Activated CD4-positive, CD25-positive, alpha-beta regulatory T cell treated with anti-CD3 and anti-CD28 coated beads, Interleukin-2, amount 50 U/mL, for 16 hours (primary cell): ENCODE data around the gene PAPOLG.
A peak's percentile ranks its signal among the peaks of the same experiment; 100 is the strongest.
"Not testable (repeated sequence)": the region's sequence is repeated elsewhere in the genome, so short reads cannot be mapped to it uniquely, and the experiment has no call there.

ENCODE experiments used
- DNase-seq: peaks from one replicate; pipeline ENCODE4 v3.0.0-alpha.2; 2020; ENCODE audit warnings: low read depth, low spot score

Gene PAPOLG

DNA sequence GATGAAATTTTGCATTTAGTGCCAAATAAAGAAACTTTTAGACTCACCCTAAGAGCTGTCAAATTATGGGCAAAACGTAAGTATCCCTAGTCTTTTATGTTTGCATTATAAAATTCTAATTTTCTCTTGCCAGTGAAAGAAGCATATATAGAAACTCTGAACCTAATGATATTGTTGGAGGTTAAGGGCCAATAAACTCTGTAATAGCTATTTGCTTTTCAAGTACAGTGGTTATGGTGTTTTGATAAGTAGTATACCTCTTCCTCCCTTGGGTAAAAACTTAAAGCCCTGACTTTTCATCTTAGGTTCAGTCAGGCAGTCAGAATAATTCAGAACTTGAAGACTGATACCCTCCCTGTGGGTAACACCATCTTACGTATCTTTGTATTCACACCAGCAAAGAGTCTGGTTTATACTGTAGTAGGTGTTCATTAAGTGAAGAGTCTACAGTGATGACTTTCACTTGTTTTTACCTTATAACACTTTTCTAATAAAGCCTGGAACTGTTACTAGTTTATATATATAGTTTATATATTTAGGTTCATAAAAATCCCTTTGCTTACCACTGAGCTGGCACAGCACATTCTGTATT lies 19.1 kb downstream of the PAPOLG start:
- DNase-seq, result no peak

DNA sequence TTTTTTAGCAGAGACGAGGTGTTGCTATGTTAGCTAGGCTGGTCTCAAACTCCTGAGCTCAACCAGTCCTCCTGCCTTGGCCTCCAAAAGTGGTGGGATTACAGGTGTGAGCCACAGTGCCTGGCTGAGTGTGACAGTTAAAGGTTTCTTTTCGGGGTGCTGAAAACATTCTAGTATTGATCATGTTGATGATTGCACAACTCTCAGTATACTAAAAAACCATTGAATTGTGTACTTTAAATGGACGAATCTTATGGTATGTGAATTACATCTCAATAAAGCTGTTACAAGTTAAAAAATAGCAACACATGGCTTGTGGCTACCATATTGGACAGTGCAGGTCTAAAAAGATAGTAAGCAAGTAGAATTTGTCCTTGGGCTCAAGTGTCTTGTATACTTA lies 22.3 kb downstream of the PAPOLG start:
- DNase-seq, result no peak

DNA sequence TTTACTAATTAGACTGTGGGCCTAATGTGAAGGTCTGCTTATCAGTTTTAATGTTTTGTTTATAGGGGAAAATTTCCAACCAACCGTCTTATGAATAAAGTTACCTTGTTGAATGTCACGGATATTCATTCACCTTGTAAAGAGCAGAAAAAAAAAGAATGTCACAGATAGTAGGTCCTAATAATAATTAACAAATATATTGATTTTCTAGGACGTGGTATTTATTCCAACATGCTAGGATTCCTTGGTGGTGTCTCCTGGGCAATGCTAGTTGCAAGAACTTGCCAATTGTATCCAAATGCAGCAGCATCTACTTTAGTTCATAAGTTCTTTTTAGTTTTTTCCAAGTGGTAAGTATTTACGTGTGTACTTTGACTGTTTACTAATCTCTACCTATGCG lies 23.4 kb downstream of the PAPOLG start:
- DNase-seq, result no peak

DNA sequence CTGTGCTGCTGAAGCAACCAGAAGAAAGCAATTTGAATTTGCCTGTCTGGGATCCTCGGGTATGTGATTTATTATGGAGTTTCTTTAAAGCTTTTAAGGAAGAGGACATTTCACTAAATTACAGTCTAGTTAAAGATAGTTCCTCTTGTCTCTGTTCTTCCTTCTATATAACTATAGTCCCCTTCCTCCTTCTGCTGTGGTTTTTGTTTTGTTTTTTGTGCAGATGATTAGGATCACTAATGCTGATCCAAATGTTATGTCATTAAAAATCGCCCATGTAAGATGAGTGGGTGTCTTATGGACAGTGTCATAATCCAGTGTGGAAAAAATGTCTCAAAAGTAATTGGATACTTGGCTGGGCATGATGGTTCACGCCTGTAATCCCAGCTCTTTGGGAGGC lies 24.7 kb downstream of the PAPOLG start:
- DNase-seq, result no peak

DNA sequence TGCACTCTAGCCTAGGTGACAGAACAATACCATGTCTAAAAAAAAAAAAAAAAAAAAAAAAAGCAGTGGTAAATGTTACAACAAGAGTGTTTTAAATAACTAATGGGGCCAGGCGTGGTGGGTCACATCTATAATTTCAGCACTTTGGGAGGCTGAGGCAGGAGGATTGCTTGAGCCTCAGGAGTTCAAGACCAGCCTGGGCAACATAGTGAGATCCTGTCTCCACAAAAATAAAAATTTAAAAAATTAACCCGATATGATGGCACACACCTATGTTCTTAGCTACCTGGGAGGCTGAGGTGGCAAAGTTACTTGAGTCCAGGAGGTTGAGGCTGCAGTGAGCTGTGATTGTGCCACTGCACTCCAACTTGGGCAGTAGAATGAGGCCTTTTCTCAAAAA lies 37.1 kb downstream of the PAPOLG start:
- DNase-seq, result no peak

- DNase-seq, result no peak
Measured at GRCh38 chr2:60794271-60794863, 38.3 kb downstream of the PAPOLG start.

DNA sequence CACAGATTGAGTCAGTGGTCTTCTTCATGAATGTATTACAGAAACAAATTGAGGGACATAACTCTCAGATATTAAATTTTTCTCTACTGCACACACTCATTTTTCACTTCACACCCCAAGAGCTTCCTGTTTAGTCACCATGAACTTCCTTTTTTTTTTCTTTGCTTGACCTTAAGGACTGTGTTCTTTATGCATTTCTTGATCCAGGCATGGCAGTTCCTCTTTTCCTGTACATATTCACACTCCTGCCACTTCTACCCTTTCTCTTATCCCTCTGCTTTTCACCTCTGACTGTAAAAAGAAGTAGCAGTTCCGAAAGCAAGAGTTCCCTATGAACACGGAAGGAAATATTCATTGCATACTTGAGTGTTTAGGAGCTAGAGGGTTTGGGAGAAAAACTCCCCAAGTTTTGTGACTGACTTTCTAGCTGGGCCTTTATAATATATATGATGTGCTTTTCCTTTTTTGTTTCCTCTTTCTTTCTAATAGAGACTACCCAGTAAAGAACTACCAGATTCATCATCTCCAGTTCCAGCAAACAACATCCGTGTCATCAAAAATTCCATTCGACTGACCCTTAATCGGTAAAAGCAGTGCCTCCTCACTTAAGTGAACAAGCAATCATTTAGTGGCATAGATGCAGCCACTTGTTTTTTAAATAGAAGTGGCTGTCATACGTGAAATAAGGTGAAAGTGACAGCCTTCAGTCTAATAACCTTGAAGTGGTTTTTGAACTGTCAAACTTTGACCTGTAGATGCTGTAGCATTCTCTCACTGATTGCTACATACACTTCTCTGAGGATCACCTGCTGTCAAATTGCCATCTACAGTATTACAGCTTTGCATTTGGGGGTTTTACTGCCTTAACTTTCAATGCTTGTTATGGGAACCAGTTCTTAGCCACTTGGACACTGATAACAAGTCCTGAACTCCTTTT lies 40.8 kb downstream of the PAPOLG start:
- DNase-seq, result no peak

DNA sequence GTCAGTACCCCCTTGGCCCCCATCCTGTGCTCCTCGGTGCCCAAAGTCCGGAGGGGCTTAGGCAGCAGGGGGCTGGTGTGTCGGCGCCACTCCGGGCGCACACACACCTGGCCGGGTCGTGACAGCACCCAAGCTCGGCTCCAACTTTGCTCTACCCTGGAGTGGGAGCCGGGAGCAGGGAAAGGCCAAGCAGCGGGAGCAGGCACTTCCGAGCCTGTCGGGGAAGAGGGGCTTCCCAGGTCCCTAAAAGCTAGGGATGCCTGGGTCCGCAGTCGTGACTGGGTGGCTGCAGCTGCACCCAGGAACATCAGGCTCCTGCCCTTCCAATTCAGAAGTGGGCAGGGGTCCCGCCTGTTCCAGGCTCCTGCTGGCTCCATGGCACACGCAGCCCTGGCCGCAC lies 48.4 kb downstream of the PAPOLG start:
- DNase-seq, result no peak

DNA sequence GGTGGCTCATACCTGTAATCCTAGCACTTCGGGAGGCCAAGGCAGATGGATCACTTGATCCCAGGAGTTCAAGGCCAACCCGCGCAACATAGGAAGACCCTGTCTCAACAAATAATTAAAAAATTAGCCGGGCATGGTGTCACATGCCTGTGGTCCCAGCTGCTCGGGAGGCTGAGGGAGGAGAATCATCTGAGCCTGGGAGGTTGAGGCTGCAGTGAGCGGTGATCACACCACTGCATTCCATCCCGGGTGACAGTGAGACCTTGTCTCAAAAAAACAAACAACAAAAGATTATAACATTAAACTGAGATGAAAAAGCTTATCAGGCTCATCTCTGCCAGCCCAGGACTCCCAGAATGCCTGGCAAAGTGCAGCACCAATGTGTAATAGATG lies 50.5 kb downstream of the PAPOLG start:
- no peak for DNase-seq

- DNase-seq, result no peak
Measured at GRCh38 chr2:60806988-60807681, 51.1 kb downstream of the PAPOLG start.

DNA sequence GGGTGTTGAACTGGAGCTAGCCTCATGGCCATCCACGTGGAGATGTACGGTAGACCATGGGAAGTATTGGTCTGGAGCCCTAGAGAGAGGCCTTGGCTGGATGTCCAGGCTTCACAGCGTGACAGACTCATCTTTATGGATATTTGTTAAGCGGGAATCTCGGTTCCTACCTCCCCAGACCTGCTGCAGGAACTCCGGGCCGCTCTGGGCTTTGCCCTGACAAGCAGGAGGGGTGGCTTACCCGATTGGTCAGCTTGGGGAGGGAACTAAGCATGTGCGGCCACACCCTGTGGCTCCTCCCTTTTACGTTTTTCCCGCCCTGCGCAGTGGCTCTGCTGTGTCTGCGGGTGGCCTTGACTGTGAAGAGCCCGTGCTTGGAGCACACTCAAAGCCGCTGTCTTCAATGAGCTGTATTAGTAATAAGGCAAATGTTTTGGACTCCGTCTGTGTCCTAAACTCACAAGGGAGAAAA lies 52.3 kb downstream of the PAPOLG start:
- DNase-seq, result no peak

DNA sequence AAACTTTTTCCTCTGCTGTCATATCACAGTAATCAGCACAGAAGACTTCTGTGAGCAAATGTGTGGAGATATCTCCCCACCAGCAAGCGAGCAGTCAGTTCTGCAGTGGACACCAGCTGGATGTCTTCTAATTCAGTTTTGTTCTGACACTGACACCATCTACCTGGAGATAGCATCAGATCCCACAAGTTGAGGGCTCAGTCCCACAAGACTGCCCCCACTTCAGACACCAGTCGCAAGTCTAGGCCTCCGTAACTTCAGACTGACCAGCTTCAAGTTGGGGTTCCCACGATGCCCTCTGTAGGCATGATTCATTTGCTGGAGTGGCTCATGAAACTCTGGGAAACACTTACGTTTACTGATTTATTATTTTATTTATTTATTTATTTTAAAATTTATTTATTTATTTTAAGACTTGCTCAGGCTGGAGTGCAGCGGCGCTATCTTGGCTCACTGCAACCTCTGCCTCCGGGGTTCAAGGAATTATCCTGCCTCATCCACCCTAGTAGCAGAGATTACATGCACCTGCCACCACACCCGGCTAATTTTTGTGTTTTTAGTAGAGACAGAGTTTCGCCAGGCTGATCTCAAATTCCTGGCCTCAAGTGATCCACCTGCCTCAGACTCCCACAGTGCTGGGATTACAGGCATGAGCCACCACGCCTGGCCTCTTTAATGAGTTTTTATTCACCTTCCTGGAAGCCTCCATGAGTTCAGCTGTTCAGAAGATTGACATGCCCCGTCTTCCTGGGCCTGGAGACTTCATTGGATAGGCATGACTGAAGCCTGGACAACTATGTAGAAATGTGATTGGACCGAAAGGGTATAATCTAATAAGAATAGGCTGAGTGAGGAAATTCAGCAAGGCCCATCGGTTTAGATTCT lies 55.7 kb downstream of the PAPOLG start:
- no peak for DNase-seq

DNA sequence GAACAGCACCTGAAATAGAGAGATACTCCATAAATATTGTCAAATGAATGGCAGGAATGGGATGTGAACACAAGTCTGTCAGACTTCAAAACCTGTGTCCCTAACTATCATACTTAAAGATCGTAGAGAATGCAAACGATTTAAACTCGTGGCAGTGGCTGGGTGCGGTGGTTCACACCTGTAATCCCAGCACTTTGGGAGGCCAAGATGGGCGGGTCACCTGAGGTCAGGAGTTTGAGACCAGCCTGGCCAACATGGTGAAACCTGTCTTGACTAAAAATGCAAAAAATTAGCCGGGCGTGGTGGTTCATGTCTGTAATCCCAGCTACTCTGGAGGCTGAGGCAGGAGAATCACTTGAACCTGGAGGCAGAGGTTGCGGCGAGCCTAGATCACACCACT lies 61.1 kb downstream of the PAPOLG start:
- DNase-seq, result not testable (repeated sequence)

- DNase-seq, result no peak
Measured at GRCh38 chr2:60818272-60818671, 62.2 kb downstream of the PAPOLG start.

DNA sequence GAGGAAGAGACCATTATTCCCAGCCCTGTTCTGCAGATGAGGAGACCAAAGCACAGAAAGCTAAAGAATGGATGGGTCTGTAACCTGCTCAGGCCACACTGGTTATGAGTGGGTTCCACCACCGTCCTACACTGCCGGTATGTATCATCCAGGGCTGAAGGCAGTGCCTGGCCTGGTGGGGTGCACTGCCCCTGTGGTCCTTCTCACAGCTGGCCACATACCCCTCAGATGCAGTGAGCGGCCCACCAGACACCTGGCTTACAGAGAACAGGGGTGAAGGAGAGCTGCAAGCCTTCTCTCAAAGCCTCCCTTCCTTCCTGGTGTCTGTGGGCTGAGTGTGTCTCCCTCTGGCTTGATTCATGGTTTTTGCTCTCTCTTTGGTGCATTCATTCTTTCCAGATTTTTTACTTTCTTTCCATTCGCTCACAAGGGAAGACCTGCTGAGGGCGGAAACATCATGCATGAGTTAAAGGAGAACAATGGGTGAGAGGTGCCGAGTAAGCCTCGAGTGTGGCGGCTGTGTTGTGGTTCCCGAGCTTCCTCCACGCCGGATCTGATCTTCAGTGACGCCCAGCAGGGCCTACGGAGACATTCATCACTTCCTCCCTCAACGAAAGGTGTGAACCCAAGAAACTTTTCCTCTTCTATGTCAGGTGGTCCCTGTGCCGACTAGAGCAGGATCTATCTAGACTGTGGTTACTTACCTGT lies 63.2 kb downstream of the PAPOLG start:
- peak; percentile 56 for DNase-seq

- DNase-seq, result no peak
Measured at GRCh38 chr2:60819936-60820335, 63.9 kb downstream of the PAPOLG start.

GRCh38 chr2:60820416-60821132 lies 64.5 kb downstream of the PAPOLG start:
- DNase-seq, result no peak

- no peak for DNase-seq
Measured at GRCh38 chr2:60821133-60821469, 65.0 kb downstream of the PAPOLG start.

DNA sequence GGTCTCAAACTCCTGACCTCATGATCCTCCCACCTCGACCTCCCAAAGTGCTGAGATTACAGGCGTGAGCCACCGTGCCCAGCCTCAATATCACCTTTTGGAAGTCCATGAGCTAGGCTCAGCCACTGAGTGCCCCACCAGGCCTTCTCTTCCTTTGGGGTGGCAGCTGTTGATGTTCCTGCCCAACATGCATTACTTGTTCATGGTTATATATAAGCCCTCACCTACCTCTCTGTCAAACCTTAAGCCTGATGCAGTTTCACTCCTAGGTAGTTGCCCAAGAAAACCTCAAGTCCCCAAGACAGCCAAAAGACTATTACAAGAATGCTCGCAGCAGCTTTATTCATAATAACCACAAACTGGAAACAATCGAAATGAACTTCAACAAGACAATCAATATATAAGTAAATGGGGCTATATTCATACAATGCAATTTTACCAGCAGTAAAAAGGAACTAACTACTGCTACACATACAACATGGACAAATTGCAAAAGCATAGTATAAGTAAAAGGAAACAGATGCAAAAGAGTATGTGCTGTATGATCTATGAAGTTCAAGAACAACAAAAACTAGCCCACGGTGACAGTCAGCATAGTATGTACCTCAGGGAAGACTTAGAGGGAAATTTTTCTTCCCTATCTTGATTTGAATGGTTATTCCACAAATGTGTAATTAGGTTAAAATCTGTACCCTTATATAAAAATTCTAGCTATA lies 65.7 kb downstream of the PAPOLG start:
- no peak for DNase-seq
